Renal cortical epithelial cell (primary cell): ENCODE measurements around the gene FAM210A. TPM values are rescaled to one million over a fixed set of nuclear protein-coding genes. Genes with fewer than 3 reads are reported as not detected.
"Not testable (repeated sequence)": the region's sequence is repeated elsewhere in the genome, so short reads cannot be mapped to it uniquely, and the experiment has no call there.

Experiments
- DNase-seq: peaks from one replicate; pipeline ENCODE4 v3.0.0-alpha.2; 2011; ENCODE audit warnings: low read depth
- total RNA-seq: library from RNA; depleted of rRNA; stranded (reverse); fragments of >200 nt; gene quantifications from 2 replicates; pipeline ENCODE4 v1.2.3, GENCODE V29; 2014

FAM210A gene, protein sequence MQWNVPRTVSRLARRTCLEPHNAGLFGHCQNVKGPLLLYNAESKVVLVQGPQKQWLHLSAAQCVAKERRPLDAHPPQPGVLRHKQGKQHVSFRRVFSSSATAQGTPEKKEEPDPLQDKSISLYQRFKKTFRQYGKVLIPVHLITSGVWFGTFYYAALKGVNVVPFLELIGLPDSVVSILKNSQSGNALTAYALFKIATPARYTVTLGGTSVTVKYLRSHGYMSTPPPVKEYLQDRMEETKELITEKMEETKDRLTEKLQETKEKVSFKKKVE
- 33.5 and 47.6 TPM in 2 replicates for total RNA-seq

DNA sequence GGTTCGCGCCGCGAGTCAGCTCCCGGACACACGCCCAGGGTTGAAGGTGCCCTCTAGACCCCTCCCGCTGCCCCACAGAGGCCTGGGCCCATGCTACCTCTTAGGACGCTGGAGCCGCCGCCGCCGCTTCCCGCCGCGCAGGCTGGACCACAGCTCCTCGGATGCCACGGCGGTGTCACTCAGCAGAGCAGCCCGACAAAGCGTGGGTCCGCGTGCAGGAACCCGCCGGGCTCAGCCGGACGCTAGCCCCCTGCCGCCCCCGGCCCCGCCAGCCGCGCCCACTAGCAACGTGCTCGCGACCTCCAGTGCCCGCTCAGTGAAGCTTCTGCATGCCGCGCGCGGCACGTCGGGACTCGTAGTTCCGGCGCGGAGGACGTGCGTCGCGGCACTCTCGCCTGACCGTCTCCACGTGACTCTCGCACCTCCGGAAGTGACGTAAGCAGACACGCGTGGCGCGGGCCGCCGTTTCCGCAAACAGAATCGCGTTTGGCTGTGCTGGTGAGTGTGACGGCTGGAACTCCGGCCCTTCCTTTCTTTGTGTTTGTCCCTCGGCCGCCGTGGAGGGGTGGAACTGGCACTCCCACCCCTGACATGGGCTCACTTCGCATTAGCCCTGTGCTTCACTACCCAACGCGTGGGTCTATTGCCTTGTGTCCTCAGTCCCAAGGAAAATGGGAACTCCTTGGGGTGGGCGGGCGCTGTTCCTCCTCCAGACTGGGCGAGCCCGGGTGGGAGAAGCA lies at the start of gene FAM210A, which contains the start of gene RNMT:
TSS of gene FAM210A (minus strand) at position 327 of the 740 bp plus-strand sequence. CDS start 44,481 bp downstream, outside the sequence.
TSS of gene RNMT (plus strand) at position 442 of the 740 bp plus-strand sequence. CDS start 4,845 bp downstream, outside the sequence.
- peak; percentile 87 for DNase-seq

DNA sequence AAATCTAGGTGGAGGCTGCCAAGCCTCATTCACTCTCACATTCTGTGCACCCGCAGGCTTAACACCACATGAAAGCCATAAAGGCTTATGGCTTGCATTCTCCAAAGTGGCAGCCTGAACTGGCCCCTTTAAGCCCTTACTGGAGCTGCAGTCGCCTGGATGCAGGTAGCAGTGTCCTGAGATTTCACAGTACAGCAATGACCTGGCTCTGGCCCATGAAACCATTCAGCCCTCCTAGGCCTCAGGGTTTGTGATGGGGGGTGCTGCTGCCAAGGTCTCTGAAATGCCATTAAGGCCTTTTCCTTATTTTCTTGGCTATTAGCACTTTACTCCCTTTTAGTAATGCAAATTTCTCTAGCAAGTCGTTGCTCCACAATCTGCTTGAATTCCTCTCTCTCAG lies 48.7 kb upstream of the FAM210A start:
- DNase-seq, result no peak

DNA sequence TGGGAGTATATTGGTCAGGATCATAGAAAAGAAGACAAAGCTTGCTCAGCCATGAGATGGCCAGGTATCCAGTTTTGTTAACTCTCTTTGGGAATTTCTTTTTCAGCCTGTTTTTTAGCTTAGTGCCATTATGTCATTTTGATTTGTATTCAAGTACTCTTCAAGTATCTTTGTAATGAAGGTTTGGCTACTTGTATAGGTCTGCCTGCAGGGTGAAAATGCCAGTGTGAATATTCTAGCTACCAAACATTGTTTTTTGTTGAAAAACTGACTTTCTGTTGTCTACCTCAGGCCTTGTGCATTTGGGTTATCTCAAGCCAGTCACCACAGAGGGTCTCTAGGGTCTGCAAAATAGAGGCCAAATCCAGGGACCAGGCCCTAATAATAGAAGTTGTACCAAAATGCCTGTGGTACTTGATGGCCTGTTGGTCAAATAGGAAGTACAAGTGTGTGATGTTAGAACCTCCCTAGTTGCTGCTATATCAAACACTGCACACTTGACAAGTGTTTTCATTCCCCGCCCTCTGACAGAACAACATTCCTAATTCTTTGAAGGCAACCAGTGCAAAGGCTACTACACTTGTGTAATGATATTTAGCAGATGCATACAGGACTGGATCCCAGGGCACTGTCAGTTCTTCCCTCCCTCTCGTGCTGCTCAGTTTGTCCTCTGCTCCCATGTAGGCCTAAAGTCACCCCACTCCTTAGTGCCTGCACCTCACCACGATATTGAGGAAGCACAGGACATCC lies 36.5 kb upstream of the FAM210A start:
- no peak for DNase-seq

DNA sequence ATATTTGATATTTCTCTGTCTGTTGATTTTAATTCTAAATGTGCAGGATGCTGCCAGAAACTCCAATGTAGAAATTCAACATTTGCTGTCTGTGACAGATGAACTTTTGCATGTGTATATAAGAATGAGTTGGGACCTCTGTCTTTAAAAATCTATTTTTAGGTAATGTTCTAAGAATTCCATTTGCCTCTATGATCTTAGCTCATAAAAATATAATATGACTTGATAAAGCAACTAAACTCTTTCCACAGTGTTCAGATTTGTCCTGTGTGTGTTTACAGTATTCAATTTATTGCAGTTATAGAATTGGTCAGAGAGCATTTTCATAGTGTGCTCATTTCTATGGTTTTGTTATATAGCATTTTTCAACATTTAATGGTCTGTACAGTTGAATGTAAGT lies 33.7 kb upstream of the FAM210A start:
- DNase-seq, result no peak

DNA sequence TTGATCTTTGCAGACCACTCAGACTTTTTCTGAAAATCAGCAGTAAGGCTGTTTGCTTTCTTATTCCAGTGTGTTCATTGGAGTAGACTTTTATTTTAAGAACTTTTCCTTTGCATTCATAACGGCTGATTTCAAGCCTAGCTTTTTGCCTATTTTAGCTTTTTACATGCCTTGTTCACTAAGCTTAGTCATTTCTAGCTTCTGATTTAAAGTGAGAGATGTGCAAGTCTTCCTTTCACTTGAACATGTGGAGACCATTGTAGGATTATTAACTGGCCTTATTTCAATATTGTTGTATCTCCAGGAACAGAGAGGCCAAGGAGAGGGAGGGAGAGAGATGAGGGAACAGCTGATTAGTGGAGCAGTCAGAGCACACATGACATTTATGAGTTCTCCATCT lies 32.3 kb upstream of the FAM210A start:
- no peak for DNase-seq

DNA sequence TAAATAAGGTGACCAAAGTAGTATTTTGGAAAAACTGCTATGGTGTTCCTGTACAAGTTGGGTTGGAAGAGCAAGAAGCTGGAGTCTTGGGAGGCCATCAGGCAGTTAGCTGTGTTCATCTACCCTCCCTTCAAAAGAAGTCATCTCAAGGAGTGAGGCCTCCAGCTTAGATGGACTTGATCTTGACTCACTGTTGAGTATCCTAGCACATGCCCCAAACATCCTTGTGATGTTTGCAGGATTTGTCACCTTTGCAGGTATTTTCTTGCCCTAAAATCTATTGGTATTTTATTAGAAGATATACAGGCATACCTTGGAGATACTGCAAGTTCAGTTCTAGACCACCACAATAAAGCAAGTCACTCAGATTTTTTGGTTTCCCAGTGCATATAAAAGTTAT lies 30.3 kb upstream of the FAM210A start:
- no peak for DNase-seq

DNA sequence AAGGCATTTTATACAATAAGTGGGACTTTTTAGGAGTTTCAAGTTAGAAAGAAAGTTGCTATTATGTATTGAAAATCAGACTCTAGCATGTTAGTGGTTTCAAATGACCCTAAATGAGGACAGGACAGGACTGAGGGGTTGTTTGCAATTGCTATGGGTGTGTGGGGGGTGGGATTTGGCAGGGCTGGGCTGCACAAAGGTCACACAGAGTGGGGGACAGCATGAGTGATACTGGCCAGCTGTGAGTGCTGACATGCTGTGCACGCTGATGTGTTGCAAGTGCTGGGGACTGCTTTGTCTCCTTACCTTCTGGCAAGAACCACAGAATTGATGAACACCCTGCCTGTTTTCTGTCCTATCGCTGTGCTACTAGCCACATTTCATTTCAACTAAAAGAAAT lies 29.9 kb upstream of the FAM210A start:
- no peak for DNase-seq

DNA sequence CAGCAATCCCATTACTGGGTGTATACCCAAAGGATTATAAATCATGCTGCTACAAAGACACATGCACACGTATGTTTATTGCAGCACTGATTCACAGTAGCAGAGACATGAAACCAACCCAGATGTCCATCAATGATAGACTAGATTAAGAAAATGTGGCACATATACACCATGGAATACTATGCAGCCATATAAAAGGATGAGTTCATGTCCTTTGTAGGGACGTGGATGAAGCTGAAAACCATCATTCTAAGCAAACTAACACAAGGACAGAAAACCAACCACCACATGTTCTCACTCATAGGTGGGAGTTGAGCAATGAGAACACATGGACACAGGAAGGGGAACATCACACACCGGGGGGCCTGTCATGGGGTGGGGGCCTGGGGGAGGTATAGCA lies 25.2 kb upstream of the FAM210A start:
- DNase-seq, result not testable (repeated sequence)

DNA sequence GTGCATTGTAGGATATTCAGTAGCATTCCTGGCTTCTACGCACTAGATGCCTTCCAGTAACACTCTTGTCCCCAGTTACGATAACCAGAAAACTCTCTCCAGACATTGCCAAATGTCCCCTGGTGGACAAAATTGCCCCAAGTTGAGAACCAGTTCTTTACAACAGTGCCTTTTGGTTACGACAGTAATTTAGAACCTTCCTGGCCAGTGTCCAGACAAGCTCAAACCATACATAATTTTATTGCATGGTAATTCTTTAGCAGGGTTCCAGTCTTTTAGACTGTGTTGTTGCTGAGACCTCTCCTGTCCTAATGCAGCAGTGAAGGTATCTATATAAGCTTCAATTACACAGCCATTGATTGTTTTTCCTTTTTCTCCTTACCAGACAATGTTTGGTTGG lies 20.3 kb upstream of the FAM210A start:
- no peak for DNase-seq

DNA sequence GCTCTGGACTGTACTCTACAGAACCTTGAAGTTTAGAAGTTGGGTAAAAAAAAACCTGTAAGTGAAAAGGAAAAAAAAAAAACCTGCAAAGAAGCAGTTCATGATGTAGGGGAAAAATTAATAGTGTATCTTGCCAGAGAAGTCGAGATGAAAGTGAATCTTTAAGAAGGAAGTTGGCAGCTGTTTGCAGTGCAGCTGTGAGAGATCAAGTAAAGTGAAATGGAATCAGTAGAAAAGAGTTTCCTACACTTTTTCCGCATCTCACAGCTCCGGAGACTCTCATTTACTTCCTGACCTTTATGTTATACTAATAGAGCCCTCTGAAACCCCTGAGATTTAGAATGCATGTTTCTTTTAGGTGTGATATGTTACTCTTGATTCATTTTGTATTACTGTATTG lies 19.3 kb upstream of the FAM210A start:
- no peak for DNase-seq

DNA sequence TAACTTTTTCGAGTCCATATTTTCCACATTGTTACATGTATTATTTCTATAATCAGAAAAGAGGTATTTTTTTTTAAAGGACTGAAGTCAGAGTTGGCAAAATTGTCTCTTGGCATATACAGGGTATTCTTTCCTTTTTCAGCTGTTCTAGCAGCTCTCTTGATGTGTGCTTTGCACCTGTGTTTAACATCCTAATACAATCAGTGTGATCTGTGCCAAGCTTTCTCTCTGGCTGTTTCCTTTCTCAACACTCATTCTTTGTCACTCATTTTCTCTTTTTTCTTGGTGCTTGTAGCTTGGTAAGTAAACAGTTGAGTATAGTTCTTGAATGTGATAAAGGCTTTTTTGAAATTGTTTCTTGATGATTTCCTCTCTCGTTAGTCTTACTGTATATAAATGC lies 9.3 kb upstream of the FAM210A start:
- no peak for DNase-seq

DNA sequence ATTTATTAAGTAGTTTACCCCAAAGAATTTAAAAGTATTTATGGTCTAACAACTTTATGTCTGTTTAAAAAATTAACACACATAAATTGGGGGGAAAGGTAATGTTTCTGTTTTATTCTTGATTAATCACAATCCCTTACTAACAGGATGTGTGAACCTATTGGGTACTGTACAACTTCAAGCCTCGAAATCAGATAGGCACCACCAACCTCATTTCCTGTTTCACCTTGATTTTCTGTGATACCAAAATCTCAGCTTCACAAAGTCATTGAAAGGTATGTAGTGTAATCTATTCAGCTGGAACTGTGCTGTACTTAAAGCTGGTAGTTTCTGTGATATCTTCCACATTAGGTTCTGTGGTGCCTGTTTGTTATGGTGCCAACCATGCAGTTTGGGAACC lies 4.1 kb upstream of the FAM210A start:
- no peak for DNase-seq

DNA sequence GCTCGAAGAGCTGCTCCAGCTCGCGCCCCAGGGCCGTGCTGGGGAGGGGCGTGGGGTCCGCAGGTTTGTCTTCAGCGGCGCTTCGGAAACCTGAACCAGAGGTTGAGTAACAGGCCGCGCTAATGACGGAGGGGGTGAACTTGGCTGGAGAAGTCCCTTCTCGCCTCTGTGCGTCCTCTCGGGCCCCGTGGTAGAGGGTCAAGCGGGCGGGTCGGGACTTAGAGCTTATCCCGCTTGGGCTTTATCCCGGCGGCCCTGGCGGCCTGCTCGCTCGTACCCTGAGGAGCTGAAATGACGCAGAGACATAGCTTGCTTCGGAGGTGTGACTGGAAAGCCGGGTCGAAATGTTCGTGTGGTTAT lies 594 bp upstream of the FAM210A start:
- peak; percentile 32 for DNase-seq

DNA sequence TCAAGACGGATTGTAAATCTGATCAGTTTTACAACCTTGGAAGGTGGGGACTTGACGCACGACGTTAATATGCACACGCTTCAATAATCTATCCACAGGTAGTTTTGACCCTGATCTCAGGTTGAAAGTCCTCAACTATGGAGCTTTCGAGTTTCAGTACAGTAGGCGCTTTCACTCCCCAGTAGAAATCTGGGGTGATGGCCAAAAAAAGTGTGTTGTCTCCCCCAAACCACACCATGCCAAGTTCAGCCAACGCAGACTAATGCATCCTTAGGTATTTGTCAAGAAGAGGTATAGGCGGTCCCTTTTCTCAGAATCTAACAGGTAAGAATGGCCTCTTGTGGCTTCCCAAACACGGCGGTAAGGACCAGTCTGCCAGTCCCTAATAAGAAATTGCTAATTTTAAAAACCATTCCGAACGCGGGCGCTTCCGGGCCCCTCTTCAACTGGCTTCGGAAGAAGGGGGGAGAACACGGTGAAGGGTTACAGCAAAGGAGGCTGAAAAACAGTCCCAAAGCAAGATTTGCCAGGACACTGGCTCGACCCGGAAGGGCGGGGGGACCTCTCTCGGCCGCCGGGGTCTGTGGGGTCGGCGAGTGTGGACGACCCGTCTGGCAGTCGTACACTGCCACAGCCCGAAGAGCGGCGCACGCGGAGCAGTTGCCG lies 659 bp downstream of the FAM210A start:
- peak; percentile 13 for DNase-seq

DNA sequence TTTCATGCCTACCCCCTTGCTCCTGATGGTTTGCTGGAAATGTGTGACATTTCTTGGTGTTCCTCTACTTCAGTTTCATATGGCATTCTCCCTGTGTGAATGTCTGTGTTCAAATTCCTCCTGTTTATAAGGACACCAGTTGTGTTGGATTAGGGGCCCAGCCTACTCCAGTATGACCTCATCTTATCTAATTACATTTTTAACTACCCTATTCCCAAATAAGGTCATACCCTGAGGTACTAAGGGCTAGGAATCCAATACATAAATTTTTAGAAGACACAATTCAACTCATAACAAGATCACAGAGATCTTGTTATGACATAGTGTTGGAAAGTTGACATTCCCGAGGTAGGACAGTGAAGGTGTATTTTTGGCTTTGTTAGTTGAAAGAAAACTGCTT lies 5.5 kb downstream of the FAM210A start:
- DNase-seq, result no peak

DNA sequence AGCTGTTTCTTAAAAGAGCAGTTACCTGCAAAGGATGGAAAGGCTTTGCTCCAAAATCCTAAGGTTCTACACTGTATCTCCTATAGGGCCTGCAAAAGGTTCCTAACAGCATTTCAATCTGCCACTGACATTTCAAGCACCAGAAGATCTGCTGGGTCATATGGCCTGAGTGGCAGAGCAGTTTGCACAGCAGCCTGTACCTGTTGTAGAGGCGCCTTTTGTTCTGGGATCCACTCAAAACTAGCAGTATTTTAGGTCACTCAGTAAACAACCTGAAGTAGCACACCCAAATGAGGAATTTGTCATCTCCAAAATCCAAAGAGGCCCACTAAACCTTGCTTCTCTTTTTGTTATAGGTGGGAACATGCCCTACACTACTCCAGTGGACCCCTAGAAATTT lies 6.2 kb downstream of the FAM210A start:
- no peak for DNase-seq

DNA sequence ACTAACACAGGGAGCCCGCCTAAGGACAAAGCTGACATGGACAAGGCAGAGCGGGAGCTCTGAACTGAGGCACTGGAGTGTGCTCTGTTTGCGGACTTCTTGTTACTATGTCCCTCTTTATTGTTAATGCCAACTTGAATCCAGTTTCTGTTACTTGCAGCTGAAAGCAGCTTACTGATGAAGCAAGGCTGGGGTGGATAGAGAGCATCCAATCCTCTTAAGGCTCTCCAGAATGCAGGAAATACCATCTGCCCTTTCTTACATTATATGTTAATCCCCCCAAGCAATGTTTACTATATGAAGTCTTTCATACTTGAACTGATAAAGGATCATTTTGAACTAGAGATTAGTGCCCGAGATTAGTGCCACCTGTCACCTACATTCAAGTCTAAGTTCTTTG lies 9.4 kb downstream of the FAM210A start:
- no peak for DNase-seq

DNA sequence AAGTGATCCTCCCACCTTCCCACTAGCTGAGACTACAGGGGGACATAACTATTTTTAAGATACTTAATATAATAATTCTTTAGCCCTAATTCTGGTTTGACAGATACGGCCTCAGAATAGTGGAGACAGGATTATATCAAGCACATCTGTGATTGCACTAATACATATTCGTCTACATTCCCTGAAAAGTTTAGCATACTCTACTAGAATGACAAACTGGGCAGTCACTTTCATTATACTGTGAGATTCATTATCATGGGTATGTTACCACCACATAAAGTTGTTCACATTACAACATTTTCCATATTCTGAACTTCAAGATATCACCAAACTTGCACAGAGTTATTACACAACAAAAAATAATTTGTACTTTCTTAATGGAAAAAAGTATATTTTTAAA lies 11.0 kb downstream of the FAM210A start:
- DNase-seq, result no peak

DNA sequence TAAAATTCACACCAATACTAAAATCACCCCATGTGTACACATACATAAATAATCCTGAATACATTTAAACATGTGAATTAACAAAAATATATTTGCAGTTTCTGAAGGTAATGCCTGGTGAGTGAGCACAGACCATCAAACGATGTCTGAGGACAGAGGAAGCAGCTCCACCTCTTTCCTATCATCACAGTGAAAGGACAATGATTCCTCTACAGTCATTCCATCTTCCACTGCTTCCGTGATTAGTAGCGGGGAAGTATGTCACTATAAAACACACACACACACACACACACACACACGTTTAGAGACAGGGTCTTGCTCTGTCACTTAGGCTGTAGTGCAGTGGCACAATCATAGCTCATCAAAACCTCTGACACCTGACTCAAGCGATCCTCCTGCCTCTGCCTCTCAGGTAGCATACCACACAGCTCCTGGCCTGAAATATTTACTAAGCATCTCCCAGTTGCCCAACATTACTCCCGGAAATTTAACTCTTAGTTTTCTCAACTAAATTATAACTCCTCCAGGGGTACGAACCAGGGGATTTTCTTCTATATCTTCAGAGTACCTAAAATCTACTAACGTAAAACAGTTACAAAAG lies 12.8 kb downstream of the FAM210A start:
- no peak for DNase-seq

DNA sequence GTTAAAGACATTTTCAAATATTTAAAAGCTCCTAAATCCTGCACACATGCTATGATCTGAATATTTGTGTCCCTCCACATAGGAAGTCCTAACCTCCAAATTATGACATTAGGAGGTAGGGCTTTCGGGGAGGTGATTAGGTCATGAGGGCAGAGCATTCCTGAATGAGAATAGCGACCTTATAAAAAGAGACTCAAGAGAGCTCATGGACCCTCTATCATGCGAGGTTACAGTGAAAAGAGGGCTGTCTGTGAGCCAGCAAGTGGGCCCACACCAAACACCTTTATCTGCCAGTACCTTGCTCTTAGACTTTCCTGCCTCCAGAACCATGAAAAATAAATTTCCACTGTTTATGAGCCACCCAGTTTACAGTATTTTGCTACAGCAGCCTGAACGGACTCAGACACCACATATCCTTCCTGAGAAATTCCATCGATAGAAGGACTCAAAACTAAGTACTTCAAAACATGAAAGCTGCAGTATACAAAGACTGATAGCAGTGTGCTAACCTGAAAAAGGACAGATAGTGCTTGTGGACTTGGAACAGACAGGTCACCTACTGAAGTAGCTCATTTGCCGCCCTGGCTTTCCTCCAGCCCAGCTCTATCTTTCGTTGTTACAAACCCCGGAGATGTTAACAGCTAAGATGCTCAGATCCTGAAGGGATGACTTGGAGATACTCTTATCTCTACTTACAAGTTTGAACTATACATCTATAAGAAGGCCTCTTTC lies 13.8 kb downstream of the FAM210A start:
- no peak for DNase-seq

DNA sequence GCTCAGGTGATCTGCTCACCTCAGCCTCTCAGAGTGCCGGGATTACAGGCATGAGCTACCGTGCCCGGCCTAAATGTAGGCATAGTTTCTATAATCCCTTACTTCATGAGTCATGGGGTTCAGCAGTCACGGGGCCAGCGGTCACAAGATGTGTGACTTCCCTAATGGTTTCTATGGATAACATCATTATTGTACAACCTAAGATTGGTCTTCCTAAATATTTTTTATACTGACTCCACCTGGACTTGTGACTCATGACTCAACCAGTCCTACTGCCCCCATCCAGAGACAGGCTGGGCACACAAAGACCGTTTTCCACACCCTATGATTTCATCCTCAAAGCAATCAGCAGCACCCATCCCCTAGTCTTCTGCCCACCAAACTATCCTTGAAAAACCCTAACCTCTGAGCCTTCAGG lies 15.9 kb downstream of the FAM210A start:
- peak; percentile 74 for DNase-seq
